ENCODE data around the gene RAD9A.

Gene RAD9A

DNA sequence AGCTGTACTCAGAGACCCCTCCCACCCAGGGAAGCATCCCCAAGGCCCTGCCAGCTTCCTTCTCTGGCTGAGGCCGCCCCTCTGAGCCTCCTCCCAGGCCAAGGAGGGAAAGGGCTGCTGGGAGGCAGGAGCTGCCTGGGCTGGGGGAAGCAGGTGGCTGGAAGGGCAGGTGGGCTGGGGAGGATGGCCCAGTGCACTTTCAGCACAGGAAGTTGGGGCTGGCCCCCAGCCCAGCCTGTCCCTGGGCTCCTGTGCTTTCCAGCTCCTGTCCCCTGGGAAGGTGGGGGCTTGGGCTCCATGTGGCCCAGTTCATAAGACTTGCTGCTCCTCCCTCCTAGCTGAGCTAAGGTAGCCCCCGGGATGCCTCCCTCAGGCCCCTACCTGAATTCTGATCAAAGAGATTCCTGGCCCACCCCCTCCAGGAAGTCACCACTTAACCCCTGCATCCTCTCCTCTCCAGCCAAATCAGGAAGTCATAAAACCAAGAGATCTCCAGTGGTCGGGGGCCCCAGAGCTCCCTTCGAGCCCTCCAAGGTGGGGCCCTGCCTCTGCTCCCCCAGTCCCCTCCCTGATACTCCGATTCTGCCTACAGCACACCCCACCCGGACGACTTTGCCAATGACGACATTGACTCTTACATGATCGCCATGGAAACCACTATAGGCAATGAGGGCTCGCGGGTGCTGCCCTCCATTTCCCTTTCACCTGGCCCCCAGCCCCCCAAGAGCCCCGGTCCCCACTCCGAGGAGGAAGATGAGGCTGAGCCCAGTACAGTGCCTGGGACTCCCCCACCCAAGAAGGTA lies 5.0 kb downstream of the RAD9A start:
- no peak overlapping the region for H3K4me3 ChIP-seq
- no peaks in the 10 kb centered on the region for H3K9me3 ChIP-seq
- no peak for DNase-seq
- TF ChIP-seq, protein P1, sequence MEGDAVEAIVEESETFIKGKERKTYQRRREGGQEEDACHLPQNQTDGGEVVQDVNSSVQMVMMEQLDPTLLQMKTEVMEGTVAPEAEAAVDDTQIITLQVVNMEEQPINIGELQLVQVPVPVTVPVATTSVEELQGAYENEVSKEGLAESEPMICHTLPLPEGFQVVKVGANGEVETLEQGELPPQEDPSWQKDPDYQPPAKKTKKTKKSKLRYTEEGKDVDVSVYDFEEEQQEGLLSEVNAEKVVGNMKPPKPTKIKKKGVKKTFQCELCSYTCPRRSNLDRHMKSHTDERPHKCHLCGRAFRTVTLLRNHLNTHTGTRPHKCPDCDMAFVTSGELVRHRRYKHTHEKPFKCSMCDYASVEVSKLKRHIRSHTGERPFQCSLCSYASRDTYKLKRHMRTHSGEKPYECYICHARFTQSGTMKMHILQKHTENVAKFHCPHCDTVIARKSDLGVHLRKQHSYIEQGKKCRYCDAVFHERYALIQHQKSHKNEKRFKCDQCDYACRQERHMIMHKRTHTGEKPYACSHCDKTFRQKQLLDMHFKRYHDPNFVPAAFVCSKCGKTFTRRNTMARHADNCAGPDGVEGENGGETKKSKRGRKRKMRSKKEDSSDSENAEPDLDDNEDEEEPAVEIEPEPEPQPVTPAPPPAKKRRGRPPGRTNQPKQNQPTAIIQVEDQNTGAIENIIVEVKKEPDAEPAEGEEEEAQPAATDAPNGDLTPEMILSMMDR (IDR thresholded peaks at IDR 0.05) = no peak
- H3K27ac ChIP-seq = no peak overlapping the region
- intact Hi-C loops (cut with DNase I; ENCODE audit: low total_unique reads) = no loop called here
- H3K27me3 ChIP-seq = no peaks in the 10 kb centered on the region
- H3K36me3 ChIP-seq = peaks cover 21 to 61% (median 43%) of the 10 kb centered on the region in 3 donors
- H3K4me1 ChIP-seq = peaks cover 0 to 33% (median 28%) of the 10 kb centered on the region in 4 donors

DNA sequence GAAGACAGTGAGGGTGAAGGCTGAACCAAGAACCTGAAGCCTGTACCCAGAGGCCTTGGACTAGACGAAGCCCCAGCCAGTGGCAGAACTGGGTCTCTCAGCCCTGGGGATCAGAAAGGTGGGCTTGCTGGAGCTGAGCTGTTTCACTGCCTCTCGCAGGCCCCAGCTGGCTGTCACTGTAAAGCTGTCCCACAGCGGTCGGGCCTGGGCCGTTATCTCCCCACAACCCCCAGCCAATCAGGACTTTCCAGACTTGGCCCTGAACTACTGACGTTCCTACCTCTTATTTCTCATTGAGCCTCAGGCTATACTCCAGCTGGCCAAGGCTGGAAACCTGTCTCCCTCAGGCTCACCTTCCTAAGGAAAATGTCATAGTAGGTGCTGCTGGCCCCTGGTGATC lies 5.8 kb downstream of the RAD9A start:
- Histone ChIP-seq H3K36me3 (peaks cover 21 to 61% (median 43%) of the 10 kb centered on the region in 3 donors), H3K4me1 (peaks cover 0 to 34% (median 30%) of the 10 kb centered on the region in 4 donors), H3K27ac (no peak overlapping the region), H3K27me3 (no peaks in the 10 kb centered on the region), H3K9me3 (no peaks in the 10 kb centered on the region), H3K4me3 (no peak overlapping the region)
- intact Hi-C loops (cut with DNase I; ENCODE audit: low total_unique reads) = no loop called here
- TF ChIP-seq, protein P1 (IDR thresholded peaks at IDR 0.05) = no peak
- DNase-seq = no peak

DNA sequence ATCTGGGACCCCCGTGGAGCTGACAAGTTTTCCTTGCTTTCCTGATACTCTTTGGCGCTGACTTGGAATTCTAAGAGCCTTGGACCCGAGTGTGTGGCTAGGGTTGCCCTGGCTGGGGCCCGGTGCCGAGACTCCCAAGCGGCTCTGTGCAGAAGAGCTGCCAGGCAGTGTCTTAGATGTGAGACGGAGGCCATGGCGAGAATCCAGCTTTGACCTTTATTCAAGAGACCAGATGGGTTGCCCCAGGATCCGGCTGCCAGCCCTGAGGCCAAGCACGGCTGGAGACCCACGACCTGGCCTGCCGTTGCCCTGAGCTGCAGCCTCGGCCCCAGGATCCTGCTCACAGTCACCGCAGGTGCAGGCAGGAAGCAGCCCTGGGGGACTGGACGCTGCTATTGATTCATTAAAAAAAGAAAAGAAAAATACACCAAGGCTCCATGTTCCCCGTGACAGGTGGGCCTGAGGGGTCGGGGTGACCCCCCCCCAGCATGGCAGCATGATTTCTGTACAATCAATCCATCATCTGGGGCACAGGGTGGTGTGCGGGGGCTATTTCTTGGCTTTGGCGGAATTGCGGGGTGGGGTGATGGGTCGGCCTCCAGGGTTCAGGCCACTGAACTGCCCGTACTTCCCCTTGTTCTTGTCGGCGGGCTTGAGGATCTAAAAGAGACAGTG lies 6.3 kb downstream of the RAD9A start:
- no peak for DNase-seq
- Histone ChIP-seq H3K27ac (no peak overlapping the region), H3K36me3 (peaks cover 21 to 61% (median 43%) of the 10 kb centered on the region in 3 donors), H3K4me1 (peaks cover 0 to 31% (median 25%) of the 10 kb centered on the region in 4 donors), H3K9me3 (no peaks in the 10 kb centered on the region), H3K27me3 (no peaks in the 10 kb centered on the region), H3K4me3 (no peak overlapping the region)
- TF ChIP-seq, protein P1 (IDR thresholded peaks at IDR 0.05) = no peak
- intact Hi-C loops (cut with DNase I; ENCODE audit: low total_unique reads) = no loop called here

DNA sequence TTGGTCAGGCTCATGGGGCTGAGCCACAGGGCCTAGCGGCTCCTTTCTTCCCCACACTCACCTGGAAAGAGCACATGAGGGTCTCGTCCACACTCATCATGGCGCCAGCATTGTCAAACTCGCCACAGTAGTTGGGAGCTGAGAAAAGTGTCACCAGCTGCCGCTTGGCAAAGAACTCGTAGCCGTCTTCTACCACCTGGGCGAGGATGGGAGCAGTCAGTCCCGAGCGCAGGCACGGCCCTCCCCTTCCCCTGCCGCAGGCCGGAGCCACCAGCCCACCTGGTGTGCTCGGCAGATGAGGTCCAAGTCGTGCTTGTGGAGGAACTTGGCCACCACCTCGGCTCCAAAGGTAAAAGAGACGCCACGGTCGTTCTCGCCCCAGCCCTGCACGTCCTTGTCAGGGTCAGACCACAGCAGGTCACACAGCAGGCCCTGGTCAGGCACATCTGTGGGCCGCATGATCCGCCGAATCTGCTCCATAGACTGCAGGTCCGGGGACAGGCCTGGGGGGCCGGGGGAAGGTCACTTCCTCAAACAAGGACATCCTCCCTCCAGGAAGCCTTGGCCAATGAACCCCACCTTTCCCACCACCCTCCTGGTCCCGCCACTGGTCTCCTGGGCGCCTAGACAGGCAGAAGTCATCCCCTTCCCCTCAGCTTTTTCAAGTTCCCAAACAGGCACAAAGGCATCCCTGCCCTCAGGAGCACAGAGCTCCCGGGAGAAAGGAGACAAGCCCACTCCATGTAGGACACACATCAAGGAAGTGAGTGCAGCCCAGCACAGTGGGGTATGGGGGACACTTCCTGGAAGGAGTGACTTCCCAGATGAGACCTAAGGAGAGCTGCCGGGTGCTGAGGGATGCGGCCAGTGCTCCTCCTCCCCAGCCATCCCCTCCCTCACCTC lies 7.1 kb downstream of the RAD9A start:
- peaks cover 0 to 3% of the 10 kb centered on the region in 2 donors for H3K27me3 ChIP-seq
- peaks cover 21 to 53% (median 43%) of the 10 kb centered on the region in 3 donors for H3K36me3 ChIP-seq
- peaks cover 0 to 31% (median 25%) of the 10 kb centered on the region in 4 donors for H3K4me1 ChIP-seq
- TF ChIP-seq, protein P1 (IDR thresholded peaks at IDR 0.05) = no peak
- DNase-seq = no peak
- intact Hi-C loops (cut with DNase I; ENCODE audit: low total_unique reads) = no loop called here
- H3K4me3 ChIP-seq = no peak overlapping the region
- no peaks in the 10 kb centered on the region for H3K9me3 ChIP-seq
- no peak overlapping the region for H3K27ac ChIP-seq

DNA sequence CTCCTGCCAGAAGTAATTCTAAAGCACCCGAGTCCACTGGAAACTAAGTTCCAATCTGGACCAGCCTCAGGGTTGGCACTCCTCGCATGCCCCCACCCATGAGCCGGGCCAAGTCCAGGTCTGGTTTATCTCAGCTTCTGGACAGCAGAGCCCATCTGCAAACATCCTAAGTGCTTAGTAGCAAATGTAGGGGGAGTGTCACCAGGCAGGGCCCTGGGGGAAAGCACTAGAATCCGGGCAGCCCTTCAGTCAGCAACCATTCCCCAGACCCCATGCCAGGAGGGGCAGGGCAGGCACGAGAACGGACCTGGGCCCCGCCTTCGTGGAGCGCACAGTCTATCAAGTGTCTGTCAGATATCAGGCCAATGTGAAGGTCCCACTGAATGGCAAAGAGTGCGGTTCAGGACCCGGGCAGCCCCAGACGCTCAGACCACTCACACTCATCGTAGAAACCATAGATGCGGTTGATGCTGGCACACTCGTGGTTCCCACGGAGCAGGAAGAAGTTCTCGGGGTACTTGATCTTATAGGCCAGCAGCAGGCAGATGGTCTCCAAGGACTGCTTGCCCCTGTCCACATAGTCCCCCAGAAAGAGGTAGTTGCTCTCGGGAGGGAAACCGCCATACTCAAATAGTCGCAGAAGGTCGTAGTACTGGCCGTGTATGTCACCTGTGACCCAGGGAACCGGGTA lies 8.6 kb downstream of the RAD9A start:
- Histone ChIP-seq H3K4me1 (peaks cover 0 to 31% (median 25%) of the 10 kb centered on the region in 4 donors), H3K27ac (peak overlapping the region; percentile 91 to 95), H3K36me3 (peaks cover 21 to 44% (median 43%) of the 10 kb centered on the region in 3 donors), H3K4me3 (peak overlapping the region; percentile 89), H3K9me3 (no peaks in the 10 kb centered on the region), H3K27me3 (peaks cover 0 to 17% of the 10 kb centered on the region in 2 donors)
- intact Hi-C loops (cut with DNase I; ENCODE audit: low total_unique reads) = loop anchor here (5.0 kb wide), 1 partner anchor 67 kb away; the partner anchor contains the start of gene TMEM134
- TF ChIP-seq, protein P1 (IDR thresholded peaks at IDR 0.05) = no peak
- no peak for DNase-seq

Data from tibial artery (tissue), 4 donors.